IPS-18c (cell line): ENCODE results near the gene CNEP1R1.

ENCODE experiments used
- H3K4me3 ChIP-seq: 2 replicates; pipeline ENCODE4 v1.7.0; 2013; ENCODE audit warnings: low read depth, mild to moderate bottlenecking, low read length, moderate library complexity; ENCODE audit not compliant: insufficient read depth
- H3K9me3 ChIP-seq: one replicate; pipeline ENCODE4 v1.6.1; 2013; ENCODE audit warnings: mild to moderate bottlenecking, low read length, moderate library complexity; ENCODE audit not compliant: control insufficient read depth, insufficient read depth

CNEP1R1 gene

DNA sequence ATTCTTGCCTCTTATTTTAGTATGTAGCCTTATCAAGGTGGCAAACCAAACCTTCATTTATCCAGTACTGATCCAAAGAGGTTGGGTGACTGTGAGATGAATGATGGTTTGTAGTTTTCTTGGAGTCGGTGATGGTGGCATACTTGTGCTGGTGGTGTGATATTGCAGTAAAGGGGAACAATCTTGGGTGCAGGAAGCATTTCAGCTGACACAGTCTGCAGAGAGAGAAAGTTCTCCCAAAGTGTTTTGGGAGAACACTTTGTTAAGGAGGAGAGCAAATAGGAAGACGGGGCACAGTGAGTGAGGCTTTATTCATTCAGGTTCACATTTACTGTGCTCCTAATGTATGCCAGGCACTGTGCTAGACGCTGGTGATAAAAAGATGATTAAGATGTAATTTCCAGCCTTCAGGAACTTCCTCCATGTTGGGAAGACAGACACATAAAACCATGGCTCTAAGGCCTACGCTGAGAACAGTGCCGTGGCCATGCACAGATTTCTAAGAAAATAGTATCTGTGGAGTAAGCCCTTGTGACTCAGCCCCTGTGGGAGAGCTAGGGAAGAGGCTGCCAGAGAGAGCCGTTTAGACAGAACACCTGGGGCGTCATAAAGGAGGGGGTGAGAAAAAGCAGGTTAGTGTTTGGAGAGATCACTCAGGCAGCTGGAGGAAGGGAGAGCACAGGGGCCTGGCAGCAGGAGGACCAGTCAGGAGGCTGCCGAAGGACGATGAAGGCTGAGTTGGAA, 54.5 kb downstream of the CNEP1R1 start:
- Histone ChIP-seq H3K9me3 (peaks cover 4% of the 10 kb centered on the region), H3K4me3 (no peak overlapping the region)

DNA sequence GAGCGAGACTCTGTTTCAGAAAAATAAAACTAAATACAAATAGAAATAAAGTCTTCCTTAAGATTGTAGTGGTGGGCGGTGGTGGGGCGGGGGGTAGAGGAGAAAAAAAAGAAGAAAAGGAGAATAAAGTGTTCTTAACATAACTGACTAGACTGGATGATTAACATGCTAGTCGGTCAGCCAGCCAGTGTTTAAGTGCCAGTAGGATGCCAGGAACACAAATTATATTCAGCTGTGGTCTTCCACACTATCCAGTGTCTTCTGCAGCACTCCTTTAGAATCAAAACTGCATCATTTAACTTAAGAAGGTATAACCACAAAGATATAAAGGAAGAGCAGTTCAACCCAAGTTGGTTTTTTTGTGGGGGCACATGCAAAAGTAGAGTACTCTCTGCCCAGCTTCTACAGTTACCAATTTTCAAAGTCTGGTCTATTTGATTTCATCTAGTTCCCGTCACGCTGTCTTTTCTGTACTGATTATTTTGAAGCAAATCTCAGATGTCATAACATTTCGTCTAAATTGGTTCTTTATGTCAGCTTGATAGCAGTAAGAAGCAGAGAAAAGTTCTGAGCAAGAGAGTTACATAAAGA, 56.5 kb downstream of the CNEP1R1 start:
- peaks cover 4% of the 10 kb centered on the region for H3K9me3 ChIP-seq
- no peak overlapping the region for H3K4me3 ChIP-seq

GRCh38 chr16:50083996-50084395, 59.0 kb downstream of the CNEP1R1 start:
- H3K4me3 ChIP-seq, result no peak overlapping the region
- H3K9me3 ChIP-seq, result peaks cover 2% of the 10 kb centered on the region

DNA sequence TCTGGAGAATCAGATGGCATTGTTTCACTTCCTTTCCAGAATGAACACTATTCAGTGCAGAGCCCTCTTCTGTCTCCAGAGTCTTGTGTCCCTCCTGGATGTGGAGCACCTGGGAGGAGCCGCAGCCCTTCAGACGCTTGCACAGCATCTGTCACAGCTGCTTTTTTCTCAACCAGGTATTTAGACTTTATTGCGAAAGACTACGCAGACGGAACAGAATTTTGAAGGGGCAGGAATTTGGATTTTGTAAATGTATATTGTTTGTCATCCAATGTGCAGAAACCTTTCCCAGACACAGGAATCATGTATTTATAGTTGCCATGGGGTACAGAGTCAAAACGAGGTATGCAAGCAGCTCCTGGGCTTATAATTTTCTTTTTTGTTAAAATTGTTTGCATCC, 61.2 kb downstream of the CNEP1R1 start:
- Histone ChIP-seq H3K4me3 (no peak overlapping the region), H3K9me3 (peaks cover 2% of the 10 kb centered on the region)
